Measurements from ENCODE around the gene OTUD6A.

OTUD6A gene

DNA sequence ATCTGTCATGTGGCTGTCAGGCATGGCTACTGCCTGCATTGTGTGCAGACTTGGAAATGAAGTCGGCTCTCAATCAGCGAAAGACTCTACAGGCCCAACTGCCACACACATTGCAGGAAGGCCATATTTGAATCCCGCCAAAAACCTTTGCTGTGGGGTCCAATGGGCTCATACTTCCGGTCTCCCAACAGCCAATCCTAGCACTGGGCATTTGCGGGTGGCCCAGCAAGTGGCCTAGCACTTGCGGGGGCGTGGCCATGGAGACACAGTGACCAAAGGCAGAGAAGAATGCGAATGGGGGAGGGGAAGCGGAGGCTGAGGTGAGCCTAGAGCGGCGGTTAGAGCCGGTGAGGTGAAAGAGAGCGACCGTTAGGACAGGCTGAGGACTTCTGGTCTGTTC lies at the start of gene OTUD6A:
OTUD6A (plus strand) TSS at position 382 of the 400 bp plus-strand sequence. CDS start 68 bp downstream, outside the sequence.
- no peak within 1 kb of the TSS for H3K4me3 Mint-ChIP-seq
- no peak within 1 kb of the TSS for H3K27ac Mint-ChIP-seq
- no peaks in the 10 kb centered on the region for H3K36me3 Mint-ChIP-seq
- H3K27me3 Mint-ChIP-seq = no peaks in the 10 kb centered on the region
- H3K9me3 Mint-ChIP-seq = no peaks in the 10 kb centered on the region
- no peaks in the 10 kb centered on the region for H3K4me1 Mint-ChIP-seq

DNA sequence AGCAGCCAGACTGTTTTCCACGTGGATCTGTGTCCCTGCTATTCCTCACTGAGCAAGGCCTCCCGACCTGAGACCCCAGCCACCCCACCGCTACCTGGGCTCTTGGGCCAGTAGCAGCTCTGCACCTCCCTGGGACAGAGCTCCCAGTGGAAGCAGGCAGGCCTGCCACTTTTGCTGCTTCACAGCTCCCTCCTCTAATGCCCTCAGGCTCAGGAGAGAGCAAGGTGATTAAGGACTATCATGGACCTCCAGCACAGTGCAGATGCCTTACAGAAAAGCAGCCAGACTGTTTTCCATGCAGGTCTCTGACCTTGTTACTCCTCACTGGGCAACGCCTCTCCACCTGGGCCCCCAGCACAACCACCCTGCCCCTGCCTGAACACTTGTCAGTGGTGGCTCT lies 49.5 kb upstream of the OTUD6A start:
- peaks cover 43% of the 10 kb centered on the region for H3K4me1 Mint-ChIP-seq
- peaks cover 2% of the 10 kb centered on the region for H3K36me3 Mint-ChIP-seq
- no peaks in the 10 kb centered on the region for H3K27me3 Mint-ChIP-seq
- no peaks in the 10 kb centered on the region for H3K9me3 Mint-ChIP-seq
- no peak overlapping the region for H3K27ac Mint-ChIP-seq
- H3K4me3 Mint-ChIP-seq = no peak overlapping the region

DNA sequence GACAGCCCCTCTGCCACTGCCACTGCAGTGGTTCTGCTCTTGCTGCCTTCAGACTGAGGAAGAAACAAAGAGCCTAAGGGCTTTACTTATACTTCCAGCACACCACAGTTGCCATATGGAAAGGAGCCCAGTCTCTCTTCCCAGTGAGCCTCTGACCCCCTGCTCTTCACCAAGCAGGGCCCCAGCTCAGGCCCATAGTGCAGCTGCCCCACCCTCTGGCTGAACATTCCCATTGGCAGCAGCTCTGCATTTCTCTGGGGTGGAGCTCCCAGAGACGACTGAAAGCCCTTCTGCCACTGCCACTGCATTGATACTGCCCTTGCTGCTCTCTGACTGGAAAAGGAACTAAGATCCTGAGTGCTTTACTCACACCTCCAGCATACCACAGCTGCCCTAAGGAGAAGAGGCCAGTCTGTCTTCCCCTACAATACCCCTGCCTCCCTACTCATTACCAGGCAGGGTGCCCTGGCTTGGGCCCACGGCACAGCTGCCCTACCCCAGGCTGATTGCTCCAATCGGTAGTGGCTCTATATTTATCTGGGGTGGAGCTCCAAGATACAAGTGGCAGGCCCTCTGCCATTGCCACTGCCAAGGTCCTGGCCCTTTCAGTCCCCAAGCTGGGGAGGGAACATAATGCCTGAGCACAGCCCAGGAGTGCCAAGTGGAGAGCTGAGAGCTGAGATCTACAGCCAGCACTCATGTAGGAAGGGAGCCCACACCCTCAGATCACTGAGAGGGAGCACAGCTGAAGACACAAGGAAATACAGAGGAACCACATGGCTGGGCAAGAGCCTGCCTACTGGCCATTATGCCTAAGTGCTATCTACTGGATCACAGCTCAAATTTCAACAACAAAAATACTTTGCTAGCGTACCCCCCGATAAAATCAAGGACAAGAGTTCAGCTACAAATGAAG lies 48.5 kb upstream of the OTUD6A start:
- H3K27me3 Mint-ChIP-seq = no peaks in the 10 kb centered on the region
- H3K4me1 Mint-ChIP-seq = peaks cover 42% of the 10 kb centered on the region
- H3K27ac Mint-ChIP-seq = no peak overlapping the region
- H3K9me3 Mint-ChIP-seq = no peaks in the 10 kb centered on the region
- H3K36me3 Mint-ChIP-seq = peaks cover 2% of the 10 kb centered on the region
- no peak overlapping the region for H3K4me3 Mint-ChIP-seq

DNA sequence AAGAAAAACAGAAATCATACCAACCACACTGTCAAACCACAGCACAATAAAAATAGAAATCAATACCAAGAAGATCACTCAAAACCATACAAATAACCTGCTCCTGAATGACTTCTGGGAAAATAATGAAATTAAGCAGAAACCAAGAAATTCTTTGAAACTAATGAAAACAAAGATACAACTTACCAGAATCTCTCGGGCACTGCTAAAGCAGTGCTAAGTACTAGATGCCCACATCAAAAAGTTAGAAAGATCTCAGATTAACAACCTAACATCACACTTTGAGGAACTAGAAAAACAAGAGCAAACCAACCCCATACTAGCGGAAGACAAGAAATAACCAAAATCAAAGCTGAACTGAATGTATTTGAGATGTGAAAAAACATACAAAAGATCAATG lies 45.7 kb upstream of the OTUD6A start:
- H3K4me1 Mint-ChIP-seq = peaks cover 42% of the 10 kb centered on the region
- peak overlapping the region; percentile 56 for H3K27ac Mint-ChIP-seq
- H3K9me3 Mint-ChIP-seq = no peaks in the 10 kb centered on the region
- H3K4me3 Mint-ChIP-seq = peak overlapping the region; percentile 54
- H3K36me3 Mint-ChIP-seq = peaks cover 2% of the 10 kb centered on the region
- no peaks in the 10 kb centered on the region for H3K27me3 Mint-ChIP-seq

GRCh38 chrX:70022616-70023015 lies 39.6 kb upstream of the OTUD6A start:
- Mint-ChIP-seq H3K4me1 (peaks cover 43% of the 10 kb centered on the region), H3K9me3 (no peaks in the 10 kb centered on the region), H3K4me3 (no peak overlapping the region), H3K27ac (no peak overlapping the region), H3K36me3 (no peaks in the 10 kb centered on the region), H3K27me3 (no peaks in the 10 kb centered on the region)

GRCh38 chrX:70025464-70025863 lies 36.8 kb upstream of the OTUD6A start:
- Mint-ChIP-seq H3K4me3 (peak overlapping the region; percentile 8), H3K36me3 (no peaks in the 10 kb centered on the region), H3K4me1 (peaks cover 54% of the 10 kb centered on the region), H3K9me3 (no peaks in the 10 kb centered on the region), H3K27me3 (no peaks in the 10 kb centered on the region), H3K27ac (peak overlapping the region; percentile 55)

- Mint-ChIP-seq H3K4me3 (peak overlapping the region; percentile 8), H3K4me1 (peaks cover 62% of the 10 kb centered on the region), H3K9me3 (no peaks in the 10 kb centered on the region), H3K36me3 (no peaks in the 10 kb centered on the region), H3K27ac (peak overlapping the region; percentile 55), H3K27me3 (no peaks in the 10 kb centered on the region)
Measured at GRCh38 chrX:70026112-70026850, 36.0 kb upstream of the OTUD6A start.

- no peaks in the 10 kb centered on the region for H3K36me3 Mint-ChIP-seq
- H3K9me3 Mint-ChIP-seq = no peaks in the 10 kb centered on the region
- peaks cover 64% of the 10 kb centered on the region for H3K4me1 Mint-ChIP-seq
- H3K27ac Mint-ChIP-seq = no peak overlapping the region
- no peaks in the 10 kb centered on the region for H3K27me3 Mint-ChIP-seq
- H3K4me3 Mint-ChIP-seq = no peak overlapping the region
Measured at GRCh38 chrX:70026851-70027200, 35.4 kb upstream of the OTUD6A start.

DNA sequence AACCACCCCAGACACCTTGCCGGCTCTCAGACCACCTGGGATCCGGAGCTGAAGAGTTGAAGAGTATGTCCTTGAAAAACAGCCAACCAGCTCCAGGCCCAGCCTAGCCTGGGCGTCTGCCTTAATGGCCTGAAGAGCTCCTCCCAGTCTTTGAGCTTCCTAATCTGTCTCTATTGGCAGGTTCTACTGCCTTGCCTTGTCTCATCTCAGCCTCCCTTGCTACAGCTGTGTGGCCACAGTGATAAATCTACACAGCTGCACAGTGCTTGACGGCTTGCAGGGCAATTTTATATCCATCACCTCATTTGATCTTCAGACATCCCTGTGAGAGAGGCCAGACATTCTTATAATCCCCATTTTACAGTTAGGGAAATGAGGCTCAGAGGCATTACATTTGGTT lies 32.4 kb upstream of the OTUD6A start:
- Mint-ChIP-seq H3K27me3 (no peaks in the 10 kb centered on the region), H3K27ac (no peak overlapping the region), H3K4me1 (peaks cover 54% of the 10 kb centered on the region), H3K4me3 (no peak overlapping the region), H3K9me3 (no peaks in the 10 kb centered on the region), H3K36me3 (no peaks in the 10 kb centered on the region)

DNA sequence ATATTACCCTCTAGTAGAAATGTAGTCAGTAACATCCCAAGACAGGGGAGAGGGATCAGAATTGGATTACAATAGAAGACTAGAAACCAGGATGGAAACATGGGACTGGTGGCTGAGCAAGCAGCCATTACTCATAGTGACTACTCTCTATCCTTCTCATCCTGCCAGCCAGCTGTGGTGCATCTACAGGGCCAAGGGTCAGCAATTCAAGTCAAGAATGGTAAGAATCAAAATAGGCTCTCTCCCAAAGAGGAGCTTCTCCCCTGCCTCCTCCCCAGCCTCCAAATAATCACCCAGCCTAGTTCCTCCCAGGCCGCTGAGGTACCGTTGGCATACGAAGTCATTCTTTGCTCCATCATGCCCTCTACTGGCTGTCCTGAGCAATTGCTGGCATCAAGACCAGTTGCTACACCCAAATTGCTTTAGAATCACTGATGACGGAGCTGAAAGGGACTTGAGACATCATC lies 31.9 kb upstream of the OTUD6A start:
- Mint-ChIP-seq H3K4me3 (no peak overlapping the region), H3K9me3 (no peaks in the 10 kb centered on the region), H3K27ac (no peak overlapping the region), H3K4me1 (peaks cover 49% of the 10 kb centered on the region), H3K36me3 (no peaks in the 10 kb centered on the region), H3K27me3 (no peaks in the 10 kb centered on the region)

GRCh38 chrX:70032792-70033191 lies 29.5 kb upstream of the OTUD6A start:
- H3K27ac Mint-ChIP-seq = no peak overlapping the region
- no peak overlapping the region for H3K4me3 Mint-ChIP-seq
- peaks cover 30% of the 10 kb centered on the region for H3K4me1 Mint-ChIP-seq
- H3K27me3 Mint-ChIP-seq = no peaks in the 10 kb centered on the region
- H3K9me3 Mint-ChIP-seq = no peaks in the 10 kb centered on the region
- H3K36me3 Mint-ChIP-seq = no peaks in the 10 kb centered on the region

- Mint-ChIP-seq H3K27me3 (no peaks in the 10 kb centered on the region), H3K4me1 (peaks cover 29% of the 10 kb centered on the region), H3K36me3 (no peaks in the 10 kb centered on the region), H3K4me3 (no peak overlapping the region), H3K9me3 (no peaks in the 10 kb centered on the region), H3K27ac (peak overlapping the region; percentile 84)
Measured at GRCh38 chrX:70033348-70034051, 28.8 kb upstream of the OTUD6A start.

GRCh38 chrX:70034646-70035045 lies 27.6 kb upstream of the OTUD6A start:
- H3K4me3 Mint-ChIP-seq = no peak overlapping the region
- no peaks in the 10 kb centered on the region for H3K27me3 Mint-ChIP-seq

DNA sequence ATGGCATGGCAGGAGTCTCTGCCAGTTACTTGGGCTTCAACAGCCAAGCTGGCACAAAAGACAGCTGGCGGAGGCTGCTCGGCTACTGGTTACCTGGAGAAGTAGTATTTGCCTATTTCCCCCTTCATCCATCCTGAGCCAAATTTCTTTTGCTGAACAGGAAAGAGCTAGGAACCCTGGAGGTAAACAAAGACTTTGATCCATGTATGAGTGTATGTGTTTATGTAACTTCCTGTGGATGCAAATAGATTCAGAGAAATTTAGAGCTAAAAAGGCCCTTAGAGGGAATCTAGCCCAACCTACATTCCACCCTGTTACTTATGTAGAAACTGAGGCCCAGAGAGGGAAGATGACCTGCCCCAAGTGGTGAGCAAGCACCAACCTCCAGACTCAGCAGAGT lies 23.7 kb upstream of the OTUD6A start:
- Mint-ChIP-seq H3K27ac (no peak overlapping the region), H3K36me3 (no peaks in the 10 kb centered on the region), H3K9me3 (no peaks in the 10 kb centered on the region), H3K4me3 (no peak overlapping the region), H3K27me3 (no peaks in the 10 kb centered on the region), H3K4me1 (no peaks in the 10 kb centered on the region)

More at GRCh38 chrX:70034646-70035045, 27.6 kb upstream of the OTUD6A start:
- Mint-ChIP-seq H3K36me3 (no peaks in the 10 kb centered on the region), H3K27ac (no peak overlapping the region), H3K4me1 (peaks cover 22% of the 10 kb centered on the region), H3K9me3 (no peaks in the 10 kb centered on the region)

- no peak overlapping the region for H3K4me3 Mint-ChIP-seq
- no peaks in the 10 kb centered on the region for H3K36me3 Mint-ChIP-seq
- H3K4me1 Mint-ChIP-seq = no peaks in the 10 kb centered on the region
- H3K27me3 Mint-ChIP-seq = no peaks in the 10 kb centered on the region
- no peak overlapping the region for H3K27ac Mint-ChIP-seq
- H3K9me3 Mint-ChIP-seq = no peaks in the 10 kb centered on the region
Measured at GRCh38 chrX:70038951-70039350, 23.3 kb upstream of the OTUD6A start.

Data from activated naive CD4-positive, alpha-beta T cell treated with anti-CD3 and anti-CD28 coated beads, Interleukin-2, amount 50 U/mL, for 24 hours (primary cell).